Measurements from ENCODE around the gene ZDHHC9.

Gene ZDHHC9

GRCh38 chrX:129784371-129784770, 59.3 kb downstream of the ZDHHC9 start:
- Histone ChIP-seq H3K27ac (ENCODE audit: low read length) (peak overlapping the region; percentile 98), H2AFZ (ENCODE audit: low read depth, low read length) (no peak overlapping the region), H4K20me1 (ENCODE audit: insufficient read depth, low read length) (peaks cover 69% of the 10 kb centered on the region), H3K4me1 (ENCODE audit: insufficient read depth, low read length) (peaks cover 65% of the 10 kb centered on the region), H3K9me3 (ENCODE audit: insufficient read depth, low read length, severe bottlenecking) (no peaks in the 10 kb centered on the region), H3K9ac (ENCODE audit: low read depth, low read length) (peak overlapping the region; percentile 96), H3K79me2 (ENCODE audit: insufficient read depth, low read length) (peaks cover 95% of the 10 kb centered on the region), H3K27me3 (ENCODE audit: insufficient read depth, low read length, poor library complexity) (no peaks in the 10 kb centered on the region), H3K36me3 (ENCODE audit: insufficient read depth, low read length) (peaks cover 88% of the 10 kb centered on the region), H3K4me3 (ENCODE audit: low read depth in 1 of 2, low read length in 2 of 2) (peak overlapping the region; percentile 61 to 87; a peak in 3 of 4 replicates), H3K4me2 (ENCODE audit: insufficient read depth, low read length) (peak overlapping the region; percentile 92)
- ATAC-seq (ENCODE audit: insufficient read depth, low read depth) = no peak
- peak; percentile 37 for DNase-seq
- TF ChIP-seq EZH2 (IDR thresholded peaks at IDR 0.05; ENCODE audit: borderline replicate concordance, low read depth, low read length, severe bottlenecking) (no peak), CTCF (IDR thresholded peaks at IDR 0.05; ENCODE audit: borderline replicate concordance, extremely low read depth, low read length, poor library complexity, severe bottlenecking) (no peak)

DNA sequence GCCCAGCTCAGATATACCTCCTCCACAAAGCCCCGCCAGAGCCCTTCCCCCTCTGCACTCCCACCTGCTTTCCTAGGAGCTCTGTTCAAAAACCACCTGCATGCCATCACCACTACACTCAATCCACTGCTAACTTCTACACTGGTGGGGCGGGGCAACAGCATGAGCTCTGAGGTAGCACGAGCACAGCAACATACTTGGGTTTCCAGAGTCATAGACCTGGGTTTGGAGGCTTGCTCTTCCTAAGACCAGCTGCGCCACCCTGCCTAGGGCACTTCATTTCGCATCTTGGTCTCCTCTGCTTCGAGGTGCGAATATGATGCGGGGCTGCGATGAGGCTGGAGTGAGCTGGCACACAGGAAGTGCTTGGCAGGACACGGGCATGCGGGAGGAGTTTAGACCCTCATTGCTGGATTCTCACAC, 60.4 kb downstream of the ZDHHC9 start:
- ATAC-seq (ENCODE audit: insufficient read depth, low read depth) (0 out of 3 replicates have a peak, but pooled peaks have one; percentile 1), DNase-seq (peak; percentile 58)
- Histone ChIP-seq H3K27ac (ENCODE audit: low read length) (peak overlapping the region; percentile 98), H3K9ac (ENCODE audit: low read depth, low read length) (peak overlapping the region; percentile 96), H2AFZ (ENCODE audit: low read depth, low read length) (no peak overlapping the region), H3K4me2 (ENCODE audit: insufficient read depth, low read length) (peak overlapping the region; percentile 92), H3K79me2 (ENCODE audit: insufficient read depth, low read length) (peaks cover 97% of the 10 kb centered on the region), H3K27me3 (ENCODE audit: insufficient read depth, low read length, poor library complexity) (no peaks in the 10 kb centered on the region), H3K9me3 (ENCODE audit: insufficient read depth, low read length, severe bottlenecking) (no peaks in the 10 kb centered on the region), H4K20me1 (ENCODE audit: insufficient read depth, low read length) (peaks cover 63% of the 10 kb centered on the region), H3K4me3 (ENCODE audit: low read depth in 1 of 2, low read length in 2 of 2) (peak overlapping the region; percentile 61 to 87), H3K4me1 (ENCODE audit: insufficient read depth, low read length) (peaks cover 71% of the 10 kb centered on the region), H3K36me3 (ENCODE audit: insufficient read depth, low read length) (peaks cover 80% of the 10 kb centered on the region)
- no peak for TF ChIP-seq CTCF (IDR thresholded peaks at IDR 0.05; ENCODE audit: borderline replicate concordance, extremely low read depth, low read length, poor library complexity, severe bottlenecking)
- TF ChIP-seq EZH2 (IDR thresholded peaks at IDR 0.05; ENCODE audit: borderline replicate concordance, low read depth, low read length, severe bottlenecking) = no peak

DNA sequence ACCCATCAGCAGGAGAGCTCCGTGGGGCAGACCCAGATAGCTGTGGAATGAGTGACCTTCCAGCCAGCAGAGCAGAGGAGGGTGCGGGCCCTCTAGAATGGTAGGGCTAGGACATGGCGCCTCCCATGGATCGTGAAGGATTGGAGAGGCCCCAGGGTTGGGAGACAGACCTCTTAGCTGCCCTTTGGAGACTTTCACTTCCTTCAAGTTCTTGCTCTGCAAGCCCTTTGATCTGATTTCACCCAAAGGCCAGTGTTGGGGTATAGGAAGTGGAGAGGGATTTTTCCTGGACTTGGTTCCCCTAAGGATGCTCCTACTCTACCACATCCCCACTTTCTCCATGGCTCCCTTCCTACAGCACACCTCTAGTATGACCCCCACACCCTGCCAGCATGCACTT, 61.0 kb downstream of the ZDHHC9 start:
- peaks cover 75% of the 10 kb centered on the region for H3K36me3 ChIP-seq (ENCODE audit: insufficient read depth, low read length)

More for the DNA sequence above, 61.0 kb downstream of the ZDHHC9 start:
- Histone ChIP-seq H3K27me3 (ENCODE audit: insufficient read depth, low read length, poor library complexity) (no peaks in the 10 kb centered on the region), H3K4me3 (ENCODE audit: low read depth in 1 of 2, low read length in 2 of 2) (peak overlapping the region; percentile 61 to 87), H3K4me2 (ENCODE audit: insufficient read depth, low read length) (peak overlapping the region; percentile 92), H2AFZ (ENCODE audit: low read depth, low read length) (no peak overlapping the region), H3K27ac (ENCODE audit: low read length) (peak overlapping the region; percentile 98), H4K20me1 (ENCODE audit: insufficient read depth, low read length) (peaks cover 57% of the 10 kb centered on the region), H3K4me1 (ENCODE audit: insufficient read depth, low read length) (peaks cover 73% of the 10 kb centered on the region), H3K9ac (ENCODE audit: low read depth, low read length) (peak overlapping the region; percentile 96), H3K9me3 (ENCODE audit: insufficient read depth, low read length, severe bottlenecking) (no peaks in the 10 kb centered on the region), H3K79me2 (ENCODE audit: insufficient read depth, low read length) (peaks cover 97% of the 10 kb centered on the region)
- ATAC-seq (ENCODE audit: insufficient read depth, low read depth) (no peak), DNase-seq (peak; percentile 19)
- TF ChIP-seq EZH2 (IDR thresholded peaks at IDR 0.05; ENCODE audit: borderline replicate concordance, low read depth, low read length, severe bottlenecking) = no peak
- no peak for TF ChIP-seq CTCF (IDR thresholded peaks at IDR 0.05; ENCODE audit: borderline replicate concordance, extremely low read depth, low read length, poor library complexity, severe bottlenecking)
